Activated CD4-positive, alpha-beta T cell treated with anti-CD3 and anti-CD28 coated beads for 48 hours (primary cell): ENCODE data around the gene MPV17L2.
"Not testable (repeated sequence)": the region's sequence is repeated elsewhere in the genome, so short reads cannot be mapped to it uniquely, and the experiment has no call there.

Experiments
- DNase-seq: peaks from one replicate; pipeline ENCODE4 v3.0.0-alpha.2; 2020

Gene MPV17L2

GRCh38 chr19:18192673-18193387 is at the start of gene MPV17L2:
TSS of gene MPV17L2 (plus strand) at chr19:18193218. CDS start at chr19:18193282, 64 bp downstream.
- DNase-seq = peak; percentile 99

- DNase-seq = no peak
Measured at GRCh38 chr19:18143902-18144301, 49.1 kb upstream of the MPV17L2 start.

GRCh38 chr19:18144361-18144760 is 48.7 kb upstream of the MPV17L2 start:
- DNase-seq = no peak

GRCh38 chr19:18144906-18145305 is 48.1 kb upstream of the MPV17L2 start:
- DNase-seq = no peak

- no peak for DNase-seq
Measured at GRCh38 chr19:18145391-18145999, 47.5 kb upstream of the MPV17L2 start.

GRCh38 chr19:18147396-18147795 is 45.6 kb upstream of the MPV17L2 start:
- no peak for DNase-seq

GRCh38 chr19:18149596-18149975 is 43.4 kb upstream of the MPV17L2 start:
- DNase-seq = no peak

- DNase-seq = no peak
Measured at GRCh38 chr19:18150776-18151624, 42.0 kb upstream of the MPV17L2 start.

- peak; percentile 99 for DNase-seq
Measured at GRCh38 chr19:18152442-18152816, 40.6 kb upstream of the MPV17L2 start.

- peak; percentile 100 for DNase-seq
Measured at GRCh38 chr19:18152817-18153555, 40.0 kb upstream of the MPV17L2 start, which contains the start of gene PIK3R2. TSS of gene PIK3R2 (plus strand) at chr19:18153163. CDS start at chr19:18155880, 2,717 bp downstream.

- DNase-seq = peak; percentile 42
Measured at GRCh38 chr19:18153556-18154134, 39.4 kb upstream of the MPV17L2 start.

- DNase-seq = no peak
Measured at GRCh38 chr19:18155095-18156087, 37.6 kb upstream of the MPV17L2 start.

- DNase-seq = no peak
Measured at GRCh38 chr19:18156268-18156667, 36.8 kb upstream of the MPV17L2 start.

GRCh38 chr19:18156841-18157464 is 36.1 kb upstream of the MPV17L2 start:
- DNase-seq = no peak

GRCh38 chr19:18157465-18158063 is 35.5 kb upstream of the MPV17L2 start:
- no peak for DNase-seq

GRCh38 chr19:18158467-18158866 is 34.6 kb upstream of the MPV17L2 start:
- DNase-seq = no peak

- not testable (repeated sequence) for DNase-seq
Measured at GRCh38 chr19:18159059-18159616, 33.9 kb upstream of the MPV17L2 start.

GRCh38 chr19:18159810-18160209 is 33.2 kb upstream of the MPV17L2 start:
- no peak for DNase-seq

- DNase-seq = peak; percentile 28
Measured at GRCh38 chr19:18160493-18160970, 32.5 kb upstream of the MPV17L2 start.
